NCI-H2196 (cell line): Measurements from ENCODE around the gene EGFL7.
A peak's percentile ranks its signal among the peaks of the same experiment; 100 is the strongest.

Source experiments
- DNase-seq: peaks from one replicate; lab custom pipeline; 2025; ENCODE audit not compliant: unreplicated experiment; lab: John Stamatoyannopoulos, UW

Gene EGFL7

DNA sequence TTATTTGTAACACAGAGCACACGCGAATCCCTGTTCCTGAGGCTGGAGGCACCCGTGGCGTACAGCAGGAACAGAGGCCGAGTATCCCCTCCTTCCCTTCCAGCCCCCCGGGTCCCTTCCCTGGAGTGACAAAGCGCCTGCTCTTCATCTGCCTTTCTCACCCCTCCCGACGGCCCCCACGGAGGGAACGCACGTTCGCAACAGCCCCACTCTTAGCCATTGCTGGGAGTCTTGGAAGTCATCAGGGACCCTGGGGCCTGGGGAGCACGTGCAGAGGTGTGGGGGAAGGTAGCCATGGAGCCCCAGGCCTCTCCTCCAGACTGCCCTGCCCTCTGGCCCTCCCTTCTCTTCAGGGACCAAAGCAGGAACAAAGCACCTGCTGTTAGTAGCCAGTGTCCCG is 22.1 kb downstream of the EGFL7 start:
- no peak for DNase-seq

DNA sequence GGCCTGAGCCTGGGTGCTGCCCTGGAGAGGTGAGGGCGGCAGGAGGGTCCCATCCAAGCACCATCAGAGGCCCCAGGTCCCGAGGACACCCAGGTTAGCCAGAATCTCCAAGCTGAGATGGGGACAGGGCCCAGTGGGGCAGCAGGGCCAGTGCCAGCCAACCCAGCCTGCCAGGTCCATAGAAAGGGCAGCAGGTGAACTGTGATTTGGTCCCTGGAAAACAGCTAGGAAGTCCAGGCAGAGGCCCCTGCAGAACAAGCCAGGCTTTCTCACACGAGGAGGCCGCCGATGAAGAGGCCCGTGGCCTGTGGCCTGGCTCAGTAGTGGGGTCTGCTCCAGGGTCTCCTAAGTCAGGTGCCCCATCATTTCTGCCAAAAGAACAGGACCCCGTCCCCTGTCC is 22.5 kb downstream of the EGFL7 start:
- no peak for DNase-seq

DNA sequence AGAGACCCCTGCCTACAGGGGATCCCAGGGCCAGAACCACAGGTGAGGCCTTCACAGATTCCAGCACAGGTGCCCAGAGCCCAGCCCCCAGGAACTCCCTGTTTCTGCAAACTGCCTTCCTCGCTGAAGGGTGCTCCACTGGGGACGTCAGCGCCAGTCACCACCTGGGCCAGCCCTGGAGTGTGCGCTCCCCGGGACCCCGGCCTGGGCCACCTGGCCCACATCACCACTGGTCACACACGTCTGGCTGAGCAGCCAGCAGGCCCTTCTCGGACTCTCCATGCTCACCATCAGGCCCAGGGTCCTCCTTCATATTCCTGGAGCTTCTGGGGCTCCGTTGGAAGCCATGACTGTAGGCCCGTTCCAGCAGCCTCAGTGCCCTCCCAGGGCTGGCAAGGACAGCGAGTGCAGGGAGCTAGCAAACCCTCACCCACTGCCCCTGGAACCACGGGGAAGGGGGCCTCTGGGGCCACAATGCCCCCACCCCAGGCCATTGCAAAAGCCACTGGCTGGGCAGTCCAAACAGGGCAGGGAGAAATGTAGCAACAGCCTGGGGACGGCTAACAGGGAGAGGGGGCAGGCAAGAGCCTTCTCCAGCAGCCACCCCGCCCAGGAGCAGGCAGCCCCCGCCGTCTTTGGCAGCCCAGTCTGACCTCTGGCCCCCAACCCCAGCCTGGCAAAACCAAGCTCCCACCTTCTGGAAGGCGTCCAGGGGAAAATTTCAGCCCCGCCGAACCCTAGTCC is 23.2 kb downstream of the EGFL7 start:
- no peak for DNase-seq

DNA sequence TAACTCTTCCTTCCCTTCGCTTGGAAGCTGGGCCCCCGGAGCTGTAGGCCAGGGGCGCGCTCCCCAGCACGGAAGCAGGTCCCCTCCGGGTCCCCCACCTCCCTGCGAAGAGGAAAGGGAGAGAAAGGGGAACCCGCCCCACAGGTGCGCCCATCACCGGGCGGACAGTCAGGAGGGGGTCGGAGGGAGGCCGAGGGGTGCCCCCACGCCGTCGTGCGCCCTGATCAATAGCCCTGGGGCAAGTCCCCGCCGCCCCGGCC is 23.7 kb downstream of the EGFL7 start:
- DNase-seq: no peak

DNA sequence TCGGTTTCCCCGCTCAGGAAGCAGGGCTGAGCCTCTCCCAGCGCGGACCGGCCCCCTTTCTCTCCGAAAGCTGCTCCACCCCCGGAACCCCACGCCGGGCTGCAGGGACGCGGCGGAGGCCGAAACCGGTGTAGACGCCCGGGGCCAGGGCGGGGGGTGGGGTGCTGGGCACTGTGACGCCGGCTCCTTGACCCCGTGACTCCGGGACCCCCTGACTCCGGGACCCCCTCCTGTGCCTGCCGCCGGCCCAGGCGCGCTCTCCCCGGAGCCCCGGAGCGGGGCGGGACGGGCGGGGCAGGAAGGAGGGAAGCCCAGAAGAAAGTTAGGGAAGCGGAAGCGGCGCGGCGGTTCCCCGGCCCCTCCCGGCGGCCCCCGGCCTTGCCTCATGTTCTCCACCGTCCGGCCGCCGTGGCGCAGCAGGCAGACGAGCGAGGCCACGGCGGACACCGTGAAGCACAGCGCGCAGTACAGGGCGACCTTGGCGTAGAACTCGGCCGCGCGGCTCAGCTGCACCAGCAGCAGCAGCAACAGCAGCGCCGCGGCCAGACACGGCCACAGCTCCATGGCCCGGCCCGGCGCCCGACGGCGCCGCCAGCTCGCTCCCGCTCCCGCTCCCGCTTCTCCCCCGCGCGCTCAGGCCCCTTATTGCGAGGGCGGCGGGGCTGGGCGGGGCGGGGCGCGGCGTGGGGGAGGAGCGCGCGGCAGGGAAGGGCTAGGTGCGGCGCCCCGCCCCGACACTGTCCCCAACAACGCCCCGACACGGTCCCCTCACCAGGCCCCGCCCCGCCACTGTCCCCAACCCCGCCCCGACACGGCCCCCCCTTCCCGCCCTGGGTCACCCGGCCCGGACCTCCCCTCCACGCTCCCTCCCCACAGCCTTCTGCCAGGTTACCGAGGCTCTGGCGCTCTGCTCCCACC is 24.3 kb downstream of the EGFL7 start, which contains the start of gene AGPAT2:
Gene AGPAT2, minus strand, starts transcription at position 664 of the 918 bp plus-strand sequence. Its CDS starts 100 bp downstream, at position 564.
- peak; percentile 57 for DNase-seq

DNA sequence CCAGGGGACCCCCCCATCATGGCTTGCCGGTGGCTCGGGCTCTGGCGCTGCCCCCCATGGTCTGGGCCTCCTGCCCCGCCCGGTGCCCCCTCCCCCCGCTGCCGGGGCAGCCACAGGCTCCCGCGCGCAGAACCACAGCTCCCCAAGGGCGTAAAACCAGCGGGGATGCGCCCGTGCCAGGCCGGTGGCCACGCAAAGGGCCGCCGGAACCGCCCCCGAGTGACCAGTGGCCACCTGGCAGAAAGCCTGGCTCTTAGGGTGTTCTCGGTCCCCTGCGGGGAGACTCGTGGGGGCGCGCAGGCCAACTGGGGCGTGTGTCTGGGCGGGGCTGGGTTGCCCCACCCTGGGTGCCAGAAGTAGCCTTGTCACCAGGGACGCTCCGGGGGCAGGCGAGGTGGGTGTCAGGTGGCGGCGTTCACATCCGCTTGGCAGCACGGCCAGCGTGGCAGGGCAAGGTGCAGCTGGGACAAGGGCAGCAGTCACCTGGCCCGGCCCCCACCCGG is 25.1 kb downstream of the EGFL7 start:
- no peak for DNase-seq

DNA sequence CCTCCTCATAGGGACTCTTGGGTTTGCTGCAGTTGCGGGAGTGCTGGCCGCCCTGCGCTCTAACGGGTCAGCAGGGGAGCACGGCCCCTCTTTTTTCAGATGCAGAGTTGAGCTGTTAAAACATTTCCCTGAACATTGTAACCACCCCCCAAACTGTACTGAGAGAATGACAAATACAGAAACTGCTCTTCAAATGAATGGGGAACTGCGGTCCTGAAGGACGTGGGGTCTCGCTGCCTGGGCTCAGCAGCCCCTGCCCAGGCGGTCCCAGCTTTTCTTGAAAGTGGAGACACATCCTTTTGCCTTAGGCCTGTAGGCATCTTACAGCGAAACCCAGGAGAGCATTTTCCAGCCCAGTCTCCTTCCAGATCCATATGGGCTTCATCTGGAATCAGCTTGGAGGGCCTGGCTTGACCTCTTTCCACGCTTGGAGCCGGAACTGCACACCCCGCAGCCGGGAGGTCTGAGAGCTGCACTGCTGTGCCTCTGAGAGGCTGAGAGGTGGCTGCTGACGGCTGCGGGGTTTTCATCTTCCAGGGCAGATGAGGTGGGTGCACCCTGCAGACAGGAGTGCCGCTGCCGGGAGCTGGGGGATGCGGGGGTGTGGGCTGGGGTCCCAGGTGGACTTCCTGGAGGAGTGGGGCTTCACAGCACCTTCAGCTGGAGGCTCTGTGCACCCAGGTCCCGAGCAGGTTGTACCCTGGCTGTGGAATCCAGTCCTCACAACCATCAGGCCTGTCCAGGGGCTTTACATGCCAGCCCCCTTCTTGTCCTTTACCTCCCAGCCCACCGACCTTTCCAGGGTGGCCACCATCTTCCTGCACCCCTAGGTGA is 25.8 kb downstream of the EGFL7 start:
- DNase-seq: no peak

DNA sequence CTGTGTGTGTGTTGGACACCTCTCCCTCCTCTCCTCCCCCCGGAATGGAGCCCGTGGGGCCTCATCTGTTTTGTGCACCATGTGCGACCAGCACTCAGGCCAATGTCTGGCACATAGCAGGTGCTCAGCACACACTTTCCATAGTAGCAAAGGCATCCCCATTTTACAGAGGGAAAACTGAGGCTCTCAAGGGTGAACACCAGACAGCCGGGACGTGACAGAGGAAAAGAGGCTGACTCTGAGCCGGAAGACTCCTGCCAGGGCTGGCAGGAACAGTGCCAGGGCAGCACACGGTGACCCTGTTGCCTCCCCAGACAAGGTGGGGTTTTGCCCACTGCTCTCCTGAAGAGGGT is 26.4 kb downstream of the EGFL7 start:
- DNase-seq: no peak

DNA sequence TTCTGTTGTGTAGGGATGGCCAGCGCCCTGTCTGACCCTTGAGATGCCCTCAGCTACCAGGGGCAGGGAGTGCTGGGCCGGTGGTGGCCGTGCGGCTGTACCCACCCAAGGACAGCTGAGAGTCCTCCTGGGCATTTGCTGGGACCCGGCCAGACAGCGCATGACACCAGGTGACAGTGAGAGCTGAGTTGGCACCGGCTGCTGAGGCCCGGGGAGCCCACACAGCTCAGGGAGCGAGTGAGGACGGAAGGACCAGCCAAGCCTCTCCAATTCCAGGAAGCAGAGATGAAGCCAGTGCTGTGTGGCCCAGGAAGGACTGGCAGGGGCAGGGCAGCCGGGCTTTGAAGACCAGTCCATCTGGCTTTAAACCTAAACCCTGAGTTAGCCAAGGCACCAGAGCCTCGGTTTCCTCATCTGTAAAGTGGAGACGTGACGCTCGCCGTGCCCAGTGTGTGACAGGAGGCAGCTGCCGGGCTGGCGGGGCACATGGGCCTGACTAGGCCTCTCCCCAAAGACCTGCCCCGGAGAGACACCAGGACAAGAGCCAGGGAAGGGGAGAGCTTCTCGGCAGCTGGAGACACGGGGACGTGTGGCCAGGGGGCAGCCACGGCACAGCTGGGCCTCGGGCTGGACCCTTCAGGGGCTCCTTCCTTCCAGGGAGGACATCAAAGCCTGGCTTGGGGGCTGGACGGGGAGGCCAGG is 27.5 kb downstream of the EGFL7 start:
- DNase-seq: peak; percentile 36

DNA sequence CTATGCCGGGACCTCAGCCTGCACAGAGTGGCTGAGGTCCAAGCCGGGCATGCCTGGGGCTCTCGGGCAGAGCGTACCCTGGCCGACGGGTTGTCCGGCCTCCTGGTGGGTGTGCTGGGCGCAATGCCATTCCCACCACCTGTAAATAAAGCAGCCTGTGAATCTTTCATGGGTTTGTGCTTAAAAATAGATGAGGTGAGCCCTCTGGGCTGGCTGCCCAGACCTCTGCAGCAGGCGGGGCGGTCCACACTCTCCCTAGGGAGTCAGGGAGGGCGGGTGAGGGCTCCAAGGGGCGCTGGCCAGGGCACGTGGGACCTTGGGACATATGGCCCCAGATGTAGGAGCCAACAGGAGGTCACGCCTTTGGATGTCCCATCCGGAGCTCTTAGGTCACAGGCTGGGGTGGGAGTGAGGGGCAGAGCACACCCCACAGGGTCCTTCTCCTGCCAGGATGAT is 28.1 kb downstream of the EGFL7 start:
- peak; percentile 91 for DNase-seq

DNA sequence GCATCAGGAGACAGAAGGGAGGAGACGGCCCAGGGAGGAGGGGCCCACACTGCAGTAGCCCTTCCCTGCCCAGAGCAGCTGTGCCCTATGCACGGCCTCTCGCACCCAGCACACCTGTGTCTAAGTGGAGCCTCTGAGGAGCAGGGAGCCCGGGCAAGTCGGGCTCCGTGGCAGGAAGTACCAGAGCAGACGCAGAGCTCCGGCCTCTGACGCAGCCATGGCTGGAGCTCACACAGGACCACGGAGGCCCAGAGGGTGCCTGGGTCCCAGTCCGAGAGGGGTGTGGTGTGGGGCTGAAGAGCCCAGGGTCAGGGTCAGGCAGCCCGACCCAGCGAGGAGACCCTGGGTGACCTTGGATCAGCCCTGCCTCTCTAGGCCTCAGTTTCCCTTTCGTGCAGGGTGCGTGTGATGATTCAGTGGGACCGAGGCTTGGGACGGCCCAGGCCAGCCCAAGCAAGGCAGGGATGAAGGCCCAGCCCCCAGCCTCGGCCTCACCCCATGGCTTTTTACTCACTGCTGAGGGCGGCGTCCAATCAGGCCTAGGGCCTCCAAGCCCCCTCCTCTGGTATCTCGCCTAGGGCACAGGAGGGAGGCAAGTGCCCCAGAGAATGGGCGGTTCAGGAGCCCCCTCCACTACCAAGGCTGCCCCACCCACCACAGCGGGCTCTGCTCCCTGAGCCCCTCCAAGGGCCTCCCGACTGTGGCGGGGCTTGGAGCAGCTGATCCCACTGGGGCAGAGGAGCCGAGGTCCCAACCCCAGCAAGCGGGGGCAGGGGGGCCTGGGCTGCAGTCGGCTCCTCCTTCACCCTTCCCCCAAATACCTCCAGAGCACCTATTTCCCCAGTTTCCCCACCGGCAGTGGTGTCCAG is 28.8 kb downstream of the EGFL7 start:
- peak; percentile 82 for DNase-seq

DNA sequence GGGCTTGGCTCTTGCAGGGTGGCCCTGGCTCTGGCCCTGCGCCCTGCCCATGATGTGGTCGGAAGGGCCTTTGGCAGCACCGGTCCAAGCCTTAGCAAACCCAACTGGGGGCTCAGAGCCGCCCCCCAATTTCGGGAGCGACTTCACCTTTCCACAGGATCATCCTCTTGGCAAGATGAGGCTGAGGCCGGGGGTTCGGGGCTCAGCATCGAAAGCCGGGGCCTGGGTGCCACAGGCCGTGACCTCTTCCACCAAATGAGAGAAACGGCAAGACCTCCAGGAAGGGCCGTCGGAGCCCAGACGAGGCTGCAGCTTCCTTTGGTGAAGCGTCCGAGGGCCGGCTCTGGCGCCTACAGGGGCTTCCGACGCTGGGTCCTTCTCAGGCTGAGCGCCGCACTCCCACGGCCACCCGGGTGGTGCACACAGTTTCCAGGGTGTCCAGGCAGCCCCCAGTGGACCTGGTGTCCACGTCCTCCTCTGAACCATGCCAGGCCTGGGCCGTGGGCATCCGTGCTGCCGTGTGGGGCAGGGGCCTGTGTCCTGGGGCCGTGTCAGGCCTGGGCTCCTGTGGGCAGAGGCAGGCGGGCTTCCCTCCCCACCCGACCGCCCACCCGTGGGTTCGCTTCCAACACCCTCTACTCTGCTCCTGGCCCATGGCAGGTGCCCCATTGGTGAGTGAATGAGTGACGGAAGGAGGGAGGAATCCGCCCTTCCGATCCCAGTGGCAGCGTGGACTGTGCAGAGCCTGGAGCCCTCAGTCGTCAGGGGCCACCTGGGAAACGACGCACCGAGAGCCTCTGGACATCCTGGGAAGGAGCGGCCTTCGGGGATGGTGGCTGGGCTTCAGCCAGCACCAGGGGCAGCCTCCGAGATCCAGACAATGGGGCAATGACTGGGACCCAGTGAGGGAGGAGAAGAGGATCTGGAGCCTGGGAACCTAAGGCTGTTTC is 29.7 kb downstream of the EGFL7 start:
- no peak for DNase-seq

DNA sequence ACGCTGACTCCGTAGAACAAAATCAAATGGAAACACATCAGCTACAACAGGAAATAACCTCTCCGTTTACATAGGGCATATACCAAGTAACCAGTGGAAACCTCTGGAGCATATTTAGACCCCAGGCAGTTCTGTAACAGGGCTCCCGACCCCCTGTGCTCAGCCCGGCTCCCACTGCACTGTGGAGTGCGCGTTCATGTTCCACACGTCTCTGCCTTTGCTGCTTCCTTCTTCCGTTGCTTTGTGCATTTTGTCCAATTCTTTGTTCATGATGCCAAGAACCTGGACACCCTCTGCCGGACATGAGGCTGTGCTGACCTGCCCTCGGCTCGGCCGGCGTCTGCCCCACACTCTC is 30.4 kb downstream of the EGFL7 start:
- no peak for DNase-seq

DNA sequence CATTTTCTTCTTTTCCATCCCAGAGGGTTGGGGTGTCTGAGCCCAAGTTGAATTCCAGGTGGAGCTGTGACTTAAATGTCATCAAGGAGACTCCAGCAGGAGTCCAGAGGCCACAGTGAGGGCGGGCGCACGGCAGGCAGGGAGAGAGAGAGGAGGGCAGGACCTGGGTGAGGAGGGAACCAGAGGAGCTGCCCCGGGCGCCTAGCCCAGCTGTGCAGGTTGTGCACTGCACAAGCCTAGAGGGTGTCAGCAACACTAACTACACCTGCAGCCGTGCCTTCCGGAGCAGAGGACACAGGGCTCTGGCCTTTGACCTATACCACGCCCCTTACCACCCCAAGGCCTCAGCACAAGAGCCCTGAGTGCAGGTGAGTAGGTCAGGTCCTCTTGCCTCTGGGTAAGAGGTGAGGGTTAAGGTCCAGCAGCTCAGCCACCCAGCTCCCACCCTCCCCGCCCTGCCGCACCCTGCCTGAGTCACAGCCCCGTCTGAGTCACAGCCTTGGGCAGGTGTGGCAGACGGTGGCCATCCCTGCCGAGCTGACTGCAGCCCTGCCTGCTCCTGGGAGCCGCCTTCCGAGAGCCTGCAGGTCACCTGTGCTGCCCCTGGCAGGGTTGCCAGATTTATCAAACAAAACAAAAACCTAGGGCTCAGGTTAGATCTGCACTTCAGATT is 30.9 kb downstream of the EGFL7 start:
- peak; percentile 76 for DNase-seq

DNA sequence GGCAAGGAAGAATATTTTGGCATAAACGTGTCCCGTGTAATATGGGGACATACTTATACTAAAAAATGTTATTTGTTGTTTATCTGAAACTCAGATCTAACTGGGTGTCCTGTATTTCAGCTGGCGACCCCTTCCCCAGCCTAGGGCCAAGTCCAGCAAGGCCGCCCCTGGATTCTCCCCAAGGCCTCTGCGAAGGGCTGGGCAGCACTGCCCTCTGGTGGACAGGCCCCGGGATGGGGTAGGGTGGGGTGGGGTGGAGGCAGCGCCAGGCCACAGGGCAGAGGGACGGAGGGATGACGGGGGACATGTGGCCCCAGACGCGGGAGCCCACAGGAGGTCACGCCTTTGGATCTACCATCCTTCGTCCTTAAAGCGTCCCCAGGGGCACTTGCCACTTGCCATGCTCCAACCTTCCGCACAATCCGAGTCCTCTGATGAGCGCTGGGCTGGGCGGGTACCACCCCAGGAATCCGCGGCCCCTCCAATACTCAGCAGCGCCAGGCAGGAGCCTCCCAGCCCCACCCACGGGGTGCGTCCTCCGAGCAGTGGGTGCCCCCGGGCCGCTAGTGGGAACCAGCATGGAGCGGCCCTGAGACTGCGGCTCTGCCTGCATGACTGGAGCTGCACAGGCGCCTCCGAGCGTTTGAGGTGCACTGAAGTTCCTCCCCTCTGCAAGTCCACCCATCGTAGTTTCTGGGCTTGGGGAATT is 31.6 kb downstream of the EGFL7 start:
- DNase-seq: peak; percentile 73

DNA sequence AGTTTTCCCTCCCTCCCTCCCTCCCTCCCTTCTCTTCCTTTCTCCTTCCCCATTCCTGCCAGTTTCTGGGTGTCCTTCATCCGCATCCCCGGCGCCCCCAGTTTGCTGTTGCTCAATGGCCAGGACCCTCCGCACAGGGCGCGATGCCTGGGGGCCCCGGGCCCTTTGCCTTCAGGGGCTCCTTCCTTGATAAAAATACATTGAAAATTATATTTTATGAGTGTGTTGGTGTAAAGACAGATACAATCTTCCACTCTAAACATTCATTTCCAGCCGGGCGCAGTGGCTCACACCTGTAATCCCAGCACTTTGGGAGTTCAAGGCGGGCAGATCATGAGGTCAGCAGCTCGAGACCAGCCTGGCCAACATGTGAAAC is 32.1 kb downstream of the EGFL7 start:
- no peak for DNase-seq

DNA sequence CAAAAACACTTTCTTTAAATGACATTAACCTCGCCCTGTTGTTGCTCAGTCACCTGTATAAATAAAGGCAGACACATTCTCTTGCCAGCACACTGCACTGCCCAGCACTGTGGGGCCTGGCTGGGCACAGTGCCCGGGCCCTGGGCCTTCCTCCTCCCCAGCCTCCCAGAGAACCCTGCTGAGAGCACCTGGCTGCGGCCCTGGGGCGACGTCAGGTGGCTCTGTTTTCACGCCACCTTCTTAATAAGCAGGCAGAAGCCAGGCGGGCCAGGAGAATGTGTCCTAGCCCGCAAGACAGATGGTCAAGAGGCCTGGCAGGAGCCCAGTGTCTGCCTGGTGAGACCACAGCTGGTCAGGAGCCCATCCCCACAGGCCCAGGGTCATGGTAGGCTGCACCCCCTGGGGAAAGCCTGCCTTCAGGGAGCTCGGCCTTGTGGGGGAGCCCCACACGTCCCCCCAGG is 32.7 kb downstream of the EGFL7 start:
- peak; percentile 96 for DNase-seq
